Thyroid gland (tissue), 4 donors: ENCODE data around the gene TMEM130. TPM values are rescaled to one million over a fixed set of nuclear protein-coding genes. Genes with fewer than 3 reads are reported as not detected.

Experiments
- DNase-seq, 2 donors: peaks; one replicate each; pipeline ENCODE4 v3.0.0-alpha.2; 2019
- H3K27ac ChIP-seq, 3 donors: fragments of 200-600 bp; sonication (generic); 1 replicate in 2 of 3; 2 replicates in 1 of 3; pipeline ENCODE4 v1.5.1; 2016 to 2019; ENCODE audit warnings: mild to moderate bottlenecking in 1 of 3, moderate library complexity in 1 of 3
- H3K27me3 ChIP-seq: fragments of 200-600 bp; sonication (generic); one replicate; pipeline ENCODE4 v1.5.1; 2019
- H3K36me3 ChIP-seq, 2 donors: fragments of 200-600 bp; sonication (generic); one replicate each; pipeline ENCODE4 v1.5.1; 2016 to 2019
- H3K4me1 ChIP-seq, 2 donors: fragments of 200-600 bp; sonication (generic); one replicate each; pipeline ENCODE4 v1.5.1; 2017 to 2019
- H3K4me3 ChIP-seq, 3 donors: fragments of 200-600 bp; sonication (generic); replicated peaks in 1 of 3; 1 replicate in 2 of 3; 2 replicates in 1 of 3; pipeline ENCODE4 v1.5.1; 2016; ENCODE audit warnings: mild to moderate bottlenecking in 1 of 3
- H3K9me3 ChIP-seq: fragments of 200-600 bp; sonication (generic); one replicate; pipeline ENCODE4 v1.5.1; 2017
- CTCF ChIP-seq, 6 experiments: fragments of 200-600 bp in 3 of 6; fragments of 450-650 bp in 3 of 6; sonication (generic) in 3 of 6; IDR thresholded peaks; one replicate each; pipeline ENCODE4 v1.5.1; 2016 to 2019; ENCODE audit warnings: antibody characterized with exemption in 6 of 6, mild to moderate bottlenecking in 2 of 6, inconsistent platforms in 1 of 6, moderate library complexity in 1 of 6
- POLR2A ChIP-seq, 2 donors: fragments of 450-650 bp; IDR thresholded peaks; one replicate each; pipeline ENCODE4 v1.6.1; 2017; ENCODE audit warnings: antibody characterized with exemption in 2 of 2, mild to moderate bottlenecking in 2 of 2, moderate library complexity in 1 of 2
- WGBS, 2 donors: methylation state at CpG; one replicate each; pipeline ENCODE4 v1.1.5; 2017; 5-methylcytosine and 5-hydroxymethylcytosine counted together
- intact Hi-C: fragments of 100-400 bp; cut with DNase I; formaldehyde crosslinking; loops from one replicate; pipeline ENCODE4 v1.15.1; 2023
- total RNA-seq, 4 donors: library from RNA; depleted of rRNA; stranded (reverse); fragments of >200 nt; gene quantifications; one replicate each; pipeline ENCODE4 v1.2.3, GENCODE V29; 2016

TMEM130 gene
- total RNA-seq, 4 donors from 2014 or later: 0.22 to 0.81 (median 0.63) TPM; not detected in 1

GRCh38 chr7:98826811-98827231 lies 43.0 kb downstream of the TMEM130 start:
- no peak overlapping the region for H3K4me3 ChIP-seq
- 0 to 22% methylated on average over 8 to 13 of the region's 13 CpGs for WGBS, 2 donors

DNA sequence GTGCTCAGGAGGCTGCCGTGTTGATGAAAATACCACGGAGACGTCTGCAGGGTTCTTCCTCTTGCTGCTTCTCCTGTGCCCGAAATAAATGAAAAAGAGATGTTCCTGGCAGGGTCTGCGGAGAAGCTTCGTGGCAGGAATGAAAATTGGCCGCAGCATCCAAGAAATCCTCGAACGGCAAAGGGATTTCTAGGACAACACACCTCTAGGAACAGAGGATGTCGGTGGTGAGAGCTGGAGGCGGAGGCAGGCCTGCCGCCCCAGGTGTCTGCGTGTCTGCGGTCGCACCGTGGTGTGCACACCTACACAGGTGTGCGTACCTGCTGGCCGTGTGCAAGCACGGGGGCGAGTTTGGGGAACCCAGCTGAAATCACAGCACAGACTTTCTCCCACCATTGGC lies 43.4 kb downstream of the TMEM130 start:
- Histone ChIP-seq H3K36me3 (no peaks in the 10 kb centered on the region), H3K27me3 (no peaks in the 10 kb centered on the region), H3K4me1 (peaks cover 0 to 6% of the 10 kb centered on the region in 2 donors), H3K4me3 (no peak overlapping the region), H3K27ac (no peak overlapping the region), H3K9me3 (no peaks in the 10 kb centered on the region)
- no peak for TF ChIP-seq CTCF (IDR thresholded peaks at IDR 0.05)
- TF ChIP-seq POLR2A (IDR thresholded peaks at IDR 0.05): no peak
- intact Hi-C loops: no loop called here
- no peak for DNase-seq
- 56 to 73% methylated on average over 12 to 20 of the region's 20 CpGs for WGBS, 2 donors

More at GRCh38 chr7:98826811-98827231, 43.0 kb downstream of the TMEM130 start:
- DNase-seq: peak; percentile 72 to 80
- Histone ChIP-seq H3K4me1 (peaks cover 0 to 6% of the 10 kb centered on the region in 2 donors), H3K9me3 (no peaks in the 10 kb centered on the region), H3K27ac (no peak overlapping the region), H3K36me3 (no peaks in the 10 kb centered on the region), H3K27me3 (no peaks in the 10 kb centered on the region)
- no peak for TF ChIP-seq POLR2A (IDR thresholded peaks at IDR 0.05)
- peak in 2 of 6 experiments; percentile 14 for TF ChIP-seq CTCF (IDR thresholded peaks at IDR 0.05)
- intact Hi-C loops: no loop called here

DNA sequence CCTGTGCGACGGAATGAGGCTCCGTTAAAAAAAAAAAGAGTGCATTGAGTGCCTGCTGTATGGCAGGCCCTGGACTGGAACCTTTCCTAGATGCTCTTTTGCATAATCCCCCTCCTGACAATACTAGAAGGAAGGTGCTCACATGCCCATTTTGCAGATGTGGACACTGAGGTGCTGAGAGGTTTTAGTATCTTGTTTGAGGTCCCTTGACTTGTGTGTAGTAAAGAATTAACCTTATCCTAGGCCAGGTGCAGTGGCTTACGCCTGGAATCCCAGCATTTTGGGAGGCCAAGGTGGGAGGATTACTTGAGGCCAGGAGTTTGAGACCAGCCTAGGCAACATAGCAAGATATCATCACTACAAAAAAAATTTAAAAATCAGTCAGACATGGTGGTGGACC lies 46.6 kb downstream of the TMEM130 start:
- TF ChIP-seq CTCF (IDR thresholded peaks at IDR 0.05) (no peak), POLR2A (IDR thresholded peaks at IDR 0.05) (no peak)
- WGBS, 2 donors: 86 to 90% methylated on average over 4 of the region's 4 CpGs
- no peaks in the 10 kb centered on the region for H3K36me3 ChIP-seq
- H3K4me3 ChIP-seq: no peak overlapping the region
- no peaks in the 10 kb centered on the region for H3K9me3 ChIP-seq
- no peak overlapping the region for H3K27ac ChIP-seq
- H3K4me1 ChIP-seq: peaks cover 0 to 6% of the 10 kb centered on the region in 2 donors
- intact Hi-C loops: no loop called here
- no peak for DNase-seq
- H3K27me3 ChIP-seq: no peaks in the 10 kb centered on the region

DNA sequence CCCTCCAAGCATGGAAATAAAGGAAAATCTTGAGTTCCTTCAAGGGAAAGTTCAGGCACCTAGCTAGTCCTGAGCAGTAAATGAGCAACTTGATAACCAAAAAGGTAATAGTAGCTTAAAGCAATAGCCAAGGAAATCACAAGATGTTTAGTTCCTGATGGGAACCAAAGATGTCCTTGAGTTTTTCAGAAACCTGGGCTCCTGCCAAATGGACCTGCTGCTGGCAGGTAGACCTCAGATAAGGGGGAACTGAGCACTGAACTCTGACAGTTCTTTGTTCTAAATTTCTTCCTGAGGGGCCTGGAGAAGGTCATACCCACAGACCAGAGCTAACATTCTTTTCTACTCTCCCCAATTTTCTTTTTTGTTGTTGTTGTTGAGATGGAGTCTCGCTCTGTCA lies 48.5 kb downstream of the TMEM130 start:
- no peaks in the 10 kb centered on the region for H3K36me3 ChIP-seq
- TF ChIP-seq POLR2A (IDR thresholded peaks at IDR 0.05) (no peak), CTCF (IDR thresholded peaks at IDR 0.05) (no peak)
- no peak overlapping the region for H3K27ac ChIP-seq
- no peaks in the 10 kb centered on the region for H3K27me3 ChIP-seq
- no peak for DNase-seq
- intact Hi-C loops: no loop called here
- H3K4me3 ChIP-seq: no peak overlapping the region
- 80 to 91% methylated on average over 1 of the region's 1 CpG for WGBS, 2 donors
- no peaks in the 10 kb centered on the region for H3K4me1 ChIP-seq
- no peaks in the 10 kb centered on the region for H3K9me3 ChIP-seq

DNA sequence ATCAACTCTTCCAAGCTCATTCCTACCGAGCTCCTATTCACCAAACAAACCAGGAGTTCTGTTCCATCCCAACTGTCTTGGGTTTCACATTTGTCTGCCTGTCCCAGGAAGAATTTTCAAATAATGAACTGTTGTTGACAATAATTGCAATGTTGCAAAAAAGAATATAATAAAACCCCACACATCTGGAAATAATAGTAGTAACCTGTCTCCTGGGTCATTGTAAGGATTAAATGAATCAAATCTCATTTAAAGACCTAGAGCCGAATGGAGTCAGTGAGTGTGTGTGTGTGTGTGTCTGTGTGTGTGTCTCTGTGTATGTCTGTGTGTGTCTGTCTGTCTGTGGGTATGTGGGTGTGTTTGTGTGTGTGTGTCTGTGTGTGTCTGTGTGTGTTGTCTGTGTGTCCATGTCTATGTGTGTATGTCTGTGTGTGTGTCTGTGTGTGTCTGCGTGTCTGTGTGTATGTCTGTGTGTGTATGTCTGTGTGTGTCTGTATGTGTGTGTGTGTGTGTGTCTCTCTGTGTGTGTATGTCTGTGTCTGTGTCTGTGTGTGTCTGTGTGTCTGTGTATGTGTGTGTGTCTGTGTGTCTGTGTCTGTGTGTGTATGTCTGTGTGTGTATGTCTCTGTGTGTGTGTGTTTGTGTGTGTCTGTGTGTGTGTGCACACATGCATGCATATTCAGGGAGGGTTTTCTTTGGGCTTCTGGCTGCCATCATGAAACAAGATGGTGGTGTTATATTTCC lies 52.7 kb downstream of the TMEM130 start:
- no peak overlapping the region for H3K4me3 ChIP-seq
- no peaks in the 10 kb centered on the region for H3K36me3 ChIP-seq
- no peaks in the 10 kb centered on the region for H3K4me1 ChIP-seq
- intact Hi-C loops: no loop called here
- no peaks in the 10 kb centered on the region for H3K27me3 ChIP-seq
- DNase-seq: no peak
- WGBS, 2 donors: 76 to 91% methylated on average over 3 of the region's 3 CpGs
- H3K27ac ChIP-seq: no peak overlapping the region
- TF ChIP-seq CTCF (IDR thresholded peaks at IDR 0.05): no peak
- TF ChIP-seq POLR2A (IDR thresholded peaks at IDR 0.05): no peak
- H3K9me3 ChIP-seq: no peaks in the 10 kb centered on the region
